SW 1271 (cell line): ENCODE results near the gene CNTNAP1.
"Not testable (repeated sequence)": the region's sequence is repeated elsewhere in the genome, so short reads cannot be mapped to it uniquely, and the experiment has no call there.

Source experiments
- DNase-seq, 2 experiments: peaks; one replicate each; lab custom pipeline; 2025; lab: John Stamatoyannopoulos, UW

The CNTNAP1 gene

DNA sequence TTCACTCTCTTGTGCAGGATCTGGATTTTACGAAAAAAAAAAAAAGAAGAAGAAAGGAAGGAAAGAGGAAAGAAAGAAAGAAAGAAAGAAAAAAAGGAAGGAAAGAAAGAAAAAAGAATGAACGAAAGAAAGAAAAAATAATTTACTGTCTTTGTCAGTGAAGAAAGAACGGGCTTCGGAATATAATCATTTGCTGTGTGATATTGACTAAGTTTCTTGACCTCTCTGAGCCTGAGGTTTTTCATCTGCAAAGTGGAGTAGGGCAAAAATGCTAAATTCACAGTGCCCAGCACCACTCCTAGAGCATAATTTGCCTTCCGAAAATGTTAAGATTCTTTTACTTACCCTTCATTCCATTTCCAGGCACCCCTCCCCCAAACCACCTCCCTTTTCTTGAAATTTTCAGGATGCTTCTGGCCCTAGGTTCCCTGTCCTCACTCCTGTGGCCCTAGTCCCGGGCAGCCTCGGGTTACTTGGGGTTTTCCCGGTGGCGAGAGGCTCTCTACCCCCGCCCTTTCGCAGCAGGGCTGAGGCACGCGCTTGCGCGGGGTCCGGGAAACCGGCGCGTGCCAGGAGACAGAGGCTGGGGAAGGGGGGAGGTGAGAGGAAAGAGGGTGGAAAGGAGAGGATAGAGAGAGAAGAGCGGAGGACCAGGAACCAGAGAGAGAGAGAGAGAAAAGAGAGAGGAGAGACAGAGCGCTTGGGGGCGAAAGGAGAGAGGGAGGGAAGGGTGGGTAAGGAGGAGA is at the start of gene CNTNAP1:
TSS of gene CNTNAP1 (plus strand) at position 556 of the 746 bp plus-strand sequence. CDS start 299 bp downstream, outside the sequence.
- no peak for DNase-seq

DNA sequence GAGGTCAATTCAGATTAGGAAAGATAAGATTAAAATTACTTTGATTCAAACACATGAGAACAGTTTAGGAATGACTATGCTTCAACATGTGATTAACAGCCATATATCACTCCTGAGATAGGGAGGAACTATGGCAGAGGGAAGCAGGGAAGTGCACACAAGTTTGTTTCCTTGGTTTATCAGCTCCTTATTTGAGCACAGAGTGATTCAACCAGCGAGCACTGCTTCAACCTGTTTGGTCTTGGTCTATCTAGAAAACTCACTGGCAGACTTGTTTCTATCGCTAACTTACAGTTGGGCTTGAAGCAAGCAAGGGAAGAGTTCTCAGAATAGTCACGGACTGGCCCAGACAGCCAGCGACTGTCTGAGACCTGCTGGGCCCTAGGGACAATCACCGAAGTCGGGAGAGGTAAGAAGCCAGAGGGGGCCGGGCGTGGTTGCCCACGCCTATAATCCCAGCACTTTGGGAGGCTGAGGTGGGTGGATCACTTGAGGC is 49.3 kb upstream of the CNTNAP1 start:
- no peak for DNase-seq

DNA sequence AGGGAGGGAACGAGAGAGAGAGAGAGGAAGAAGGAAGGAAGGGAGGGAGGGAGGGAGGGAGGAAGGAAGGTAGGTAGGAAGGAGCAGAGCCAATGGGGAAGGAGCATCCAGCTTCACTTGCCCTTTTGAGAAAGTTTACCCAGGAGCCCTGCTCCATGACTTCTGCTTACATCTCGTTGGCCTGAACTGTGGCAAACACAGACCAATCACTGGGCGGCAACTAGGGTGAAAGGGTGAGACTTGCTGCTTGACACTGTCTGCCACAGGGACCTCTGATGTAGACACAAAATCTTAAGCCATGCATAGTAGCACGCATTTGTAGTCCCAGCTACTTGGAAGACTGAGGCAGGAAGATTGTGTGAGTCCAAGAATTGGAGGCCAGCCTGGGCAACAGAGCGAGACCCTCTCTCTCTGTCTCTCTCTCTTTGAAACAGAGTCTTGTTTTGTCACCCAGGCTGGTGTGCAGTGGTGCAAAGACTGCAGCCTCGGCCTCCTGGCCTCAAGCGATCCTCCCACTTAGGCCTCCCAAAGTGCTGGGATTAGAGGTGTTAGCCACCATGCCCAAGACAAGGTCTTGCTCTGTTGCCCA is 42.7 kb upstream of the CNTNAP1 start:
- no peak for DNase-seq

DNA sequence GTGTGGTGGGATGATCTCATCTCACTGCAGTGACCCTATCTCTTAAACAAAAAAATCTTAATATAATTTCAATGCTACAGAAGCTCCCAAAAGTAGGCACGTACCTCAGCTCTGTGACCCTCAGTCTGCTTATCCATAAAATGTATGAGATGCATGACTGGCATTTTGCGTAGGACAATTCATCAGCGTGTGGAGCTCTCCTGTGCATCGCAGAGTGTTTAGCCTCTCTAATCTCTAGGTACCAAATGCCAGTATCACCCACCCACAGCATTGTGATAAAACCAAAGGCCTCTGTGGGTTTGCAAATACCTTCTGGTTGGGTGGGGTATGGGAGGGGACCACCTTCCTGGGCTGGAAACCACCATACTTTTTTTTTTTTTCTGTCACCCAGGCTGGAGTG is 42.2 kb upstream of the CNTNAP1 start:
- no peak for DNase-seq

DNA sequence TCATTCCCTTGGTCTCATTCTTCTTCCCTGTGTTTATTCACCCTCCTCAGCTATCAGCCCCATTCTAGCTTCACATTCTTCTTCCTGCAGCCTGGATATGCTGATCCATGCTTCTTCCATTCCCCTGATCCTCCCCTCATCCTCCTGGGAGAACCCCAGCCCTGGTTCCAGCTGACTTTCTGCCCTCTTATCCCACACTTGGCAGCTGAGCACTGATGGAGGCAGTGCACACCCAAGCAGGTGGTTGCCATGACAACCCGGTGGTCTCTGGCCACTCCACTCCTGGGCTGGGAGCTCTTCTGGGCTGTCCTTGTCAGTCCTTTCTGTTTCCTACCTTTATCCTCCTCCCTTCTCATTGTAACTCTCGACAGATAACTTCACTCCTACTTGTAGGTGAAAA is 40.0 kb upstream of the CNTNAP1 start:
- DNase-seq = no peak

DNA sequence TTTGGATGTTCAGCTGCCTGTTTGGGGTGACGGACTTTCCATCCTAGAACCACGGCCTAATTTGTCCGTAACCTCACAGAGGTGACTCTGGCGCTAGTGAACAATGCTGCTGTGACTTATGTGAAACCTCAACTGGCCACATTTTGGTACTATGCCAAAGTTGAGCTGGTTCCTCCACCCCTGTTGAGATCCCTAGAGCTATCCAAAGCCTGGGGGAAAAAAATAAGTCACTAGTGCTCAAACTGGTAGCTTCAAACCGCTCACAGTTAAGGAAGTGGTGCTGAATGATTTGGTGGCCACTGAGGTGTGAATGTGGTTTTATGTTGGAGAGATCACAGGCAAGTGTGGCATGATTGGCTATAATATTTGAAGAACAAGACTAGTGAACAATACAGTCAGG is 34.6 kb upstream of the CNTNAP1 start:
- DNase-seq = no peak

DNA sequence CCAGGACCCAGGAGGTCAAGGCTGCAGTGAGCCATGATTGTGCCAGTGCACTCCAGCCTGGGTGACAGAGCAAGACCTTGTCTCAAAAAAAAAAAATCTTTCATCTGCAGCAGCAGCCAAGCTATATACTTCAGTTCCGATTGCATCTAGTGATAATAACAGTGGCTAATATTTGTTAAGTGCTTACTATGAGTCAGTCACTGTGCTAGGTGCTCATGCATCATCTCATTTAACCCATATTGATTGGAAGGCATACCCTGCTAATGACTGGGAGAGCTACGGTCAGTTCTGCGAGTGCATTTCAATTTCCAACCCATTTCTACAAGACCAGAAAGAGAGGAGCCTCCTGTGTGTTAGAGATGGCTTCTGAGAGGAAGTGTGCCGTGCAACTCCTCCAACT is 30.9 kb upstream of the CNTNAP1 start:
- DNase-seq = no peak

DNA sequence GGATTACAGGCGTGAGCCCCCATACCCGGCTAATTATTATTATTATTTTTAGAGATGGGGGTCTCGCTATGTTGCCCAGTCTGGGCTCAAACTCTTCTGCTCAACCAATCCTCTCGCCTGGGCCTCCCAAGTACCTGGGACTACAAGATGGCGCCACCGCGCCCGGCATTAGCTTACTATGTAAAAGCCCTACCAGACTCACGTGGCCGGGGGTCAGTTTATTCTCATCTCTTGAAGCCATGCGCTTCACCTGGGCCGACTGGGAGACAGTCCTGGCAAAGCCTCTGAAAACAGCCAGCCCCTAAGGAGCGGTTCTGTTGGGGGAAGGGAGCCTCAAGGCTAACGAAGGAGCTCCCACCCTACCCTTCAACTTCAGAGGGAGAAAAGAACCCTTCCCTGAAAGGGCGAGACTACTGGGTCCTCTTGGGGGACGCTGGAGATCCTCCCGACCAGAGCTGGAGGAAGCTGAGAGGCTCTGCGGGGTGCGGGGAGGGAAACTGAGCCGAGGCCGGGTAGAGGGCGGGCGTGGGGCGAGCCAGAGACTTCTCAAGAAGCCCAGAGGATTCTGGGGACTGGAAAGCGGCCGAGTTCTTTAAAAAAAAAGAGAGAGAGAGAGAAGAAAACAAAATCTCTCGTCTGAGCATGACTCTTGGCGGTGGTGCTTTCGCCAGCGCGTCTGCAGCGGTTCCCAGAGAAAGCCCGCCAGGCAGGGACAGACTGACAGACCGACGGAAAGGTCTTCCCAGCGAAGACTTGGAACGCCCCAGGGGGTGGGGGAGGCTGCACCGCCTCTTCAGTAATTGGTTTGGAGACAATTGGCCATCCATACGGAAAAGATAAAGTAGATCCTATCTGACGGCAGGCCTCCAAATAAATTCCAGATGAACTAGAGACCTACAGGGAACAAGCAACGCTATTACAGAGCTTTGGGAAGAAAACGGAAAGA is 28.9 kb upstream of the CNTNAP1 start:
- no peak for DNase-seq

DNA sequence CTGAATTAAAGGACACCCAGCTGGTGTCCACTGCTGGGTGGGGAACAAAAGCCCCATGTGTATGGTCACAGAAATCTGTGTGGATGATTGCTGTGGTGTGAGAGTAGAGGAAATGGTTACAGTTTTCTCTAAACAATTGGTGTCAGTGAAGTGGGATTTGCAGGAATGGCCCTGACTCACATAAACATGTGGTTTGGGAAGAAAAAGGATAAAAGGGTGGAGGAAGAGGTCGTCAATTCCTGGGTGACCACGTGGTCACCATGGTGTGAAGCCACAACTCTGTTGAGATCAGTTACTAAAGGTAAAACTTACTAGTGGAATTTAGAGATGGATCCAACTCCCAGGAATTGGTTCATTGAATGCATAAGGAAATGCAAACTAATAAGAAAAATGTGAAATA is 26.8 kb upstream of the CNTNAP1 start:
- no peak for DNase-seq

DNA sequence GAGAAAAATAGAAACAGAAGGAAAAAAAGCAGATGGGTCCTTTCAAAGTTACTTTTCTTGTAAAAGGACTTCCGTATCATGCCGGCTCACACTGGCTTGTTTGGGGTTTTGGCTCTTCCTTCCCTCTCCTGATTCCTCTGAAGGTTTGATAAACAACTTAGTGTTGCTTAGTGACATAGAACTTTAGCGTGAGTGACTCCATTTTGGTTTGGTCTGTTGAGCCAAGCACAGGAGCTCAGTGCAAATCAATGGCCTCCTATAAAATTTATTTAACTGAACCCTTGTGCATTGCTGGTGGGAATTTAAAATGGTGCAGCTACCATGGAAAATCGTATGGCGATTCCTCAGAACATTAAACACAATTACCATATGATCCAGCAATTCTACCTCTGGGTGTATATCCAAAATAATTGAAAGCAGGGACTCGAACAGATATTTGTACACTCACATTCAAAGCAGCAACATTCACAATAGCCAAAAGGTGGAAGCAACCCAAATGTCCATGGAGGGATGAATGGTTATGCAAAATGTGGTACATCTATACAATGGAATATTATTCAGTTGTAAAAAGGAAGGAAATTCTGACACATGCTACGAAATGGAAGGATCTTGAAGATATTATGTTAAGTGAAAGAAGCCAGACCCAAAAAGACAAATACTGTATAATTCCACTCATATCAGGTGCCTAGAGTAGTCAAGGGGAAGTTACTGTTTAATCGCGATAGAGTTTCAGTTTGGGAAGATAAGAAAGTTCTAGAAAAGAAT is 24.3 kb upstream of the CNTNAP1 start:
- DNase-seq = no peak

DNA sequence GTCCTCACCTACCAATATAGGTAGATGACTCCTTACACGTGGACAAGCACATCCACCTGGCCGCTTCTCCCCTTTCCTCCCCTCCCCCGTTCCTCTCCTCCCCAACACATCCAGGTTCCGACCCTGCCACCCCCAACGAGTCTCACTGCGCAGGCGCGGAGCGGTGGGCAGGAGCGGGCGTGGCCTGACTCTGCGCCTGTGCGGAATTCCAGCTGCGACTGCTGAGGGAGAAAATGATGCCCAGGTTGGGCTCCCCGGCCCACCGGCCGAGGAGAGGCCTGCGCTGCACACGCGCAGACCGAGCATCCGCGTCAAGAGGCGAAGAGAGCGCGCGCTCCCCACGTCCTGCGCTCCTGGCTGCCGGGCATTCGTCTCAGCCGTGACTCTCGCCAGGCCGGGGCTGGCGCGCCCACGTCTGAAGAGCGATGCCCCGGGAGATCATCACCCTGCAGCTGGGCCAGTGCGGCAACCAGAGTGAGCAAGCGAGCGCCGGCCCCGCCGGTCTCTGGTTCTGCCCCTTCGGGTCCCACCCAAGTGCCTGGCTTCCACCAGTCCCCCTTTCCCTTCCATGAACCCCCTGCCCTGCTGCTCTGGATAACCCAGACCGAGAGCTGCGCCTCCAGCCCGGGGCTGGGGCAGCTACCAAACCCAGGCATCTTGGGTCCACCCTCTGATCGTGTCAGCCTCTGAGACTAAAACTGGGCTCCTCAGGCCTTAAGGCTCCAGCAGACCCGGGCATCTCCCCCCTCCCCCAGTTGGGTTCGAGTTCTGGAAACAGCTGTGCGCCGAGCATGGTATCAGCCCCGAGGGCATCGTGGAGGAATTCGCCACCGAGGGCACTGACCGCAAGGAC is 23.0 kb upstream of the CNTNAP1 start, which contains the start of gene TUBG2:
TSS of gene TUBG2 (plus strand) at position 206 of the 853 bp plus-strand sequence. CDS start at position 426, 220 bp downstream.
- DNase-seq = peak; percentile 74 to 87

DNA sequence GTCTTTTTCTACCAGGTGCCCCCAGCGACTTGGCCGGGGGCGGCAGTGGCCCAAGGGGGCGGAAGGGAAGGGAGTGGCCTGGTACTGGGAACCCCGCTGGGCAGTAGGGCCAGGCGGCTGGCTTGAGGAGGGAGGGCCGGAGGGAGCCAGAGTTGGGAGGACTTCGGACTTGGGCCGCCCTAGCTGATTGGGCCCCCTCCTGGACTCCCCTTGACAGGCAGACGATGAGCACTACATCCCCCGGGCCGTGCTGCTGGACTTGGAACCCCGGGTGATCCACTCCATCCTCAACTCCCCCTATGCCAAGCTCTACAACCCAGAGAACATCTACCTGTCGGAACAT is 22.4 kb upstream of the CNTNAP1 start:
- DNase-seq = not testable (repeated sequence)

DNA sequence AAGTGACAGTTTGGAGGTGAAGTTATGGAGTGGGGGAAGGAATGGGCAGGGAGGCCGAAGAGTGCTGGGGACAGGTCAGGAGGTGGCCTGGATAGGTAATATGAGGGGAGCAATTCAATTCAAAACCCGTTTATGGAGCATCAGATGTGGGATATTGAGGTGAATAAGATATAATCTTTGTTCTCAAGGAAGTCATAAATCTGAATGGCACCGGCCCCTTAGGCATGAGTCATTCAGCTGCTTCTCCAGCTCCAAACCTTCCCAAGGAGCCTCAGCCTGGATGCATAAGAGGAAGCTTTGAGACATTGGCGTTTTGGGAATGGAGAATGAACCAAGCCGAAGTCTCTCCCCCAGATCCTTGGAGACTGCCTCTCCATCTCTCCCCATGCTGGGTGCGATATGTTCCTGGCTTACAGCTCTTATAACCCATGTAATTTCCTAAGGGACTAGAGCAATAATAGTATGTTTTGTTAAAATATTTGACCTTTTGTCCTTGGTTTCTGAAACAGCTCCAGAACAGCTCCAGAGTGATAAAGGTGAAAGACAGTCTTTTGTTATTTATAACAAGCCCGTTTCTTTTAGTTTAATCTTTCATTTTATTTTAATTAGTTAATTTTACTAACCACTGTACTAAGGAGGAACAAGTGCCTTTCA is 21.5 kb upstream of the CNTNAP1 start:
- DNase-seq = peak in 1 of 2 experiments; percentile 28

DNA sequence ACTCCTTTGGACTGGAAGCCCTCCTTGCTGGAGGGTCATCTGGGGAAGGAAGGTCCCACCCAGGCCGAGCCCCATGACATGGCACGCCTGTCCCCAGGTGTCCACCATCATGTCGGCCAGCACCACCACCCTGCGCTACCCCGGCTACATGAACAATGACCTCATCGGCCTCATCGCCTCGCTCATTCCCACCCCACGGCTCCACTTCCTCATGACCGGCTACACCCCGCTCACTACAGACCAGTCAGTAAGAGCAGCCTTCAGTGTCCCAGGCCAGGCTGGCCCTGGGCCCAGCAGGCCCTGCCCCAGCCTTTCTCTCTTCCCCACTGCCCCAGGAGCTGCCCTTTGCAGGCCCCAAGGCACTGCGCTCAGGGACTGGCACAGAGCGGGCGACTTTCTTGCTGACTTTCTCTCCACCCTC is 16.7 kb upstream of the CNTNAP1 start:
- DNase-seq = no peak

DNA sequence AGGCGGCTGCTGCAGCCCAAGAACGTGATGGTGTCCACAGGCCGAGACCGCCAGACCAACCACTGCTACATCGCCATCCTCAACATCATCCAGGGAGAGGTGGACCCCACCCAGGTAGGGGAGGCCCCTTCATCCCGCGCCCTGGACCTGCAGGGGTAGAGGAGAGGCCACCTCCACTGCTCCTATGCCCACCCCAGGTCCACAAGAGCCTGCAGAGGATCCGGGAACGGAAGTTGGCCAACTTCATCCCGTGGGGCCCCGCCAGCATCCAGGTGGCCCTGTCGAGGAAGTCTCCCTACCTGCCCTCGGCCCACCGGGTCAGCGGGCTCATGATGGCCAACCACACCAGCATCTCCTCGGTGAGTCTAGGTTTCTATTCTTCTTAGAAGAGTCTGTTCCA is 16.2 kb upstream of the CNTNAP1 start:
- not testable (repeated sequence) for DNase-seq

DNA sequence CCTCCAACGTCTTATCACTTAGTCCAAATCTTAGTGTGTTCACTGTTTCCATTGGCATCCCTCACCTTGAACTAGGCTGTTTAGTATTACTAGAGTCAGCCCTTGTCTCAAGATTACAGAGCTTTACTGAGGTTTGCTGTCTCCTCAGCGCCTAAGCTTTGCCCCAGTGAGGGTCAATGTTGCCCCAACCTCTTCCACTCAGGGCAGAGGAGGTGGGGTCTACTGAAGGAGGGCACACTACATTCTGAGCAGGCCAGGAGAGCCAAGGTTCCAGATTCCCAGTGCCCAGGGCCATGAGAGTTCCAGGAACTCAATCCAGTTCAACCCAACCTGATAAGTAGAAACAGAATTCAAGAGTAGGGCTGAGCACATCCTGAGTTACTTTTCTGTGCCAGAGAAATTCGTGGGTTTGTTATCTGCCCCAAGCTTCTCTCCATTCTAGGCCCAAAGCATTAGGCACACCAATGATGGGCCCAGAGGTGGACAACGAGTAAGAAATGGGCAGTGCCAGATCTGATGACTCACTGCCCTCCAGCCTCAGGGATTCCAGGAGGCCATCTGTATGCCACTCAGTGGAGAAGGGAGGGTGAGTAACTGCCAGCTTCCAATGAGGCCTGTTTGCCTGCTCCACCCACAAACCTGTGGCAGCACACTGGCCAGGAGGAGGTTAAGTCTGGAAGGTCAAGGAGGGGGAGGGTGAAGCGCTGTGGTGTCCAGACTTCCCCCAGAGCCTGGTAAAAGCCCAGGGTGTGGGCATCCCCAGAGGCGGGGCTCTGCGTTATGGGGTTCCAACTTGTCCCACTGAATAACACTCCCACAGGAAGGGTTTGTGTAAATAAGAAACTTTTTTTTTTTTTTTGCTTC is 15.0 kb upstream of the CNTNAP1 start:
- DNase-seq = peak; percentile 68 to 90

DNA sequence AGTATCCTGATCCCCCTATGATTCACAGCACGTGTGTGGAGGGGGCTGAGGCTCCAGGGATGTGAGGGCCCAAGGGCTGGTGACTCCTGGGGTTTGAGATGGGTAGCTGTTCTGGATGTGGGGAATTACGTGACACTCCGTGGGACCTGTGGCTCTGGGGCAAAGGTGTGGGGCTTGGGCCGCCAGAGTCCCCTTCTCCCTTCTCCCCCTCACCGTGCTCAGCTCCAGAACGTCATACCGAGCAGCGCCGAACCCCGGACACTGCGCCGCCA is 12.7 kb upstream of the CNTNAP1 start:
- DNase-seq = no peak

DNA sequence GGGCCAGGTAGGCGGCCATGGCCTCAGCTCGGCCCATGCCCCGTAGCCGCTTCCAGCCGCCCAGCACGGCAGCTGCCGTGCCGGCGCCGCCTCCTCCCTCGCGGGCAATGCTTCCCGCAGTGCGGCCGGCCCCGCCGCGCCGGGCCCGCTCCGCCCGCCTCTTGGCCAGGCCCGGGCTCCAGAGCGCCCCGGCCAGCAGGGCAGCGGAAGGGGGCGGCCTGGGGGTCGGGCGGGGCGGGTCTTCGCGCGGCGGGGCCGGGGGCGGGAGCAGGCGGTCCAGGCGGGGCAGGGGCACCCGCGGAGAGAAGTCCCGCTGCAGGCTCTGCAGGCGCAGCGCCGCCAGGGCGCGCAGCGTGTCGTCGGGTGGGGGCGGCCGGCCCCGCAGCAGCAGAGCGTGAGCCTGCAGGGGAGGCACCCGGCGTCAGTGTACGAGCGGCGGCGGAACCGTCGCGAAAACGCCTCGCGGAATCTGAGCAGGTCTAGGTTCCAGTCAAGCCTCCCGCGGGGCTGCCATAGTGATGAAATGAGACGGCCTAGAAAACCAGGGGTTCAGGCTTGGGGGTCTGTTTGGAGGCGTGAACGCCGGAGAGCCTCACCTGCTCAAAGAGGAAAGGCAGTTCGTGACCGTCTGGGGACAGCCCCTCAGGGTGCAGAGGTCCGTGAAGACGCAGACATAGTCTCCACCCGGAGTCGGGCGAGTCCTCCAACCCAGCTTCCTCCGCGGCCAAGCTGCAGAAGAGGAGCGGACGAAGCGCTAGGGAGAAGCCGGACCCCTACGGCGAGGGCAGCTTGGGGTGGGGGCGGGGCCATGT is 12.1 kb upstream of the CNTNAP1 start:
- no peak for DNase-seq
